Hepatocyte (in vitro differentiated cells): ENCODE measurements around the gene HEATR5B.

Source experiments
- EZH2 ChIP-seq: fragments of 200-600 bp; sonication (generic); IDR thresholded peaks from 2 replicates; pipeline ENCODE4 v1.6.1; 2016; ENCODE audit warnings: antibody characterized with exemption, mild to moderate bottlenecking, borderline replicate concordance
- EZH2phosphoT487 ChIP-seq: fragments of 200-600 bp; sonication (generic); IDR thresholded peaks from one replicate; pipeline ENCODE4 v1.6.1; 2018; ENCODE audit warnings: antibody characterized with exemption, mild to moderate bottlenecking, low read depth, moderate library complexity; ENCODE audit not compliant: unreplicated experiment, severe bottlenecking
- TF ChIP-seq, protein P1 (sequence below): fragments of 200-600 bp; sonication (generic); IDR thresholded peaks from 2 replicates; pipeline ENCODE4 v1.5.1; 2016; ENCODE audit warnings: antibody characterized with exemption, mild to moderate bottlenecking; ENCODE audit not compliant: poor library complexity

DNA sequence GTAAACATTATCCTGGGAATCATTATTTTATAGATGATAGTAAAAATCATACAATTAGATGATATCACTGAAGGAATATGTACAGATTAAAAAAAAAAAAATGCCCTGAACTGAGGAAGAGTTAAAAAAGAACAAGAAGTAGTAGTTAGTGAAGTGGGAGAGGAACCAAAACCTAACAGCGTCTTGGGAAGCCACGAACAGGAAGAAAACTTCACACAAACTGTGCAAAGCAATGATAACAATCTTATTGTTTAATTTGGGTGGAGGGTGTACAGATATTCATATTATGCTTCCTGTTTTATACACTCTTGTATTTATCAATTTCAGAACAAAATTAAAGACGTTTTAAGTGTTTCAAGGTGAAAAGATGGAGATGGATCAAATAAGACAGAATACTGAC is 3.5 kb downstream of the HEATR5B start:
- TF ChIP-seq, protein P1, sequence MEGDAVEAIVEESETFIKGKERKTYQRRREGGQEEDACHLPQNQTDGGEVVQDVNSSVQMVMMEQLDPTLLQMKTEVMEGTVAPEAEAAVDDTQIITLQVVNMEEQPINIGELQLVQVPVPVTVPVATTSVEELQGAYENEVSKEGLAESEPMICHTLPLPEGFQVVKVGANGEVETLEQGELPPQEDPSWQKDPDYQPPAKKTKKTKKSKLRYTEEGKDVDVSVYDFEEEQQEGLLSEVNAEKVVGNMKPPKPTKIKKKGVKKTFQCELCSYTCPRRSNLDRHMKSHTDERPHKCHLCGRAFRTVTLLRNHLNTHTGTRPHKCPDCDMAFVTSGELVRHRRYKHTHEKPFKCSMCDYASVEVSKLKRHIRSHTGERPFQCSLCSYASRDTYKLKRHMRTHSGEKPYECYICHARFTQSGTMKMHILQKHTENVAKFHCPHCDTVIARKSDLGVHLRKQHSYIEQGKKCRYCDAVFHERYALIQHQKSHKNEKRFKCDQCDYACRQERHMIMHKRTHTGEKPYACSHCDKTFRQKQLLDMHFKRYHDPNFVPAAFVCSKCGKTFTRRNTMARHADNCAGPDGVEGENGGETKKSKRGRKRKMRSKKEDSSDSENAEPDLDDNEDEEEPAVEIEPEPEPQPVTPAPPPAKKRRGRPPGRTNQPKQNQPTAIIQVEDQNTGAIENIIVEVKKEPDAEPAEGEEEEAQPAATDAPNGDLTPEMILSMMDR, result no peak
- TF ChIP-seq EZH2phosphoT487 (no peak), EZH2 (no peak)
